SU-DHL-6 (cell line): Measurements from ENCODE around the gene DNM2.

ENCODE experiments used
- H2AFZ ChIP-seq: fragments of 200-600 bp; sonication (generic); 2 replicates; pipeline ENCODE4 v1.6.1; 2014; ENCODE audit warnings: low read depth, mild to moderate bottlenecking, moderate library complexity, mixed read lengths, antibody characterized with exemption, low read length; ENCODE audit not compliant: severe bottlenecking
- H3F3A ChIP-seq: fragments of 200-600 bp; shearing (Covaris generic); 2 replicates; pipeline ENCODE4 v1.6.0; 2016; ENCODE audit warnings: antibody characterized with exemption, mild to moderate bottlenecking; ENCODE audit not compliant: insufficient read depth
- H3K27ac ChIP-seq: fragments of 200-600 bp; sonication (generic); 2 replicates; pipeline ENCODE4 v1.5.1; 2016; ENCODE audit warnings: low read depth, mild to moderate bottlenecking, low read length, moderate library complexity, mixed read lengths
- H3K27me3 ChIP-seq: fragments of 200-600 bp; sonication (generic), shearing (Covaris generic); 2 replicates; pipeline ENCODE4 v1.6.0; 2014; ENCODE audit warnings: mild to moderate bottlenecking, low read length
- H3K36me3 ChIP-seq: fragments of 200-600 bp; sonication (generic); 2 replicates; pipeline ENCODE4 v1.6.1; 2014; ENCODE audit warnings: mild to moderate bottlenecking, low read length, mixed read lengths
- H3K4me2 ChIP-seq: fragments of 300-600, 200-600 bp; shearing (Covaris generic), sonication (generic); 2 replicates; pipeline ENCODE4 v1.6.0; 2014; ENCODE audit warnings: low read length, low read depth, mild to moderate bottlenecking; ENCODE audit not compliant: poor library complexity, severe bottlenecking
- H3K4me3 ChIP-seq: fragments of 200-600 bp; sonication (generic); 2 replicates; pipeline ENCODE4 v1.5.1; 2014; ENCODE audit warnings: antibody characterized with exemption, low read length, mild to moderate bottlenecking, mixed read lengths; ENCODE audit not compliant: insufficient read depth, poor library complexity, severe bottlenecking
- H3K79me2 ChIP-seq: fragments of 200-600 bp; sonication (generic); 2 replicates; pipeline ENCODE4 v1.6.1; 2014; ENCODE audit warnings: mild to moderate bottlenecking, low read length, moderate library complexity; ENCODE audit not compliant: insufficient read depth
- H3K9ac ChIP-seq: fragments of 200-600 bp; sonication (generic); 2 replicates; pipeline ENCODE4 v1.7.0; 2014; ENCODE audit warnings: mild to moderate bottlenecking, low read length
- H3K9me2 ChIP-seq: fragments of 200-600 bp; sonication (generic); replicated peaks from 2 replicates; pipeline ENCODE4 v1.6.1; 2014; ENCODE audit warnings: low read length; ENCODE audit not compliant: insufficient read depth
- H3K9me3 ChIP-seq: fragments of 200-600 bp; sonication (generic); 2 replicates; pipeline ENCODE4 v1.6.1; 2014; ENCODE audit warnings: low read length, mixed read lengths; ENCODE audit not compliant: insufficient read depth
- H4K20me1 ChIP-seq: fragments of 200-600 bp; sonication (generic); 2 replicates; pipeline ENCODE4 v1.6.1; 2014; ENCODE audit warnings: low read depth, mild to moderate bottlenecking, antibody characterized with exemption, low read length, moderate library complexity, mixed read lengths
- CTCF ChIP-seq: fragments of 200-600 bp; sonication (generic); IDR thresholded peaks from one replicate; pipeline ENCODE4 v1.5.1; 2017; ENCODE audit warnings: antibody characterized with exemption, mild to moderate bottlenecking, low read length, moderate library complexity; ENCODE audit not compliant: insufficient read depth, poor library complexity, severe bottlenecking
- EZH2phosphoT487 ChIP-seq: fragments of 200-600 bp; sonication (generic), shearing (Covaris generic); conservative IDR thresholded peaks from 2 replicates; pipeline ENCODE4 v1.6.1; 2018; ENCODE audit warnings: mild to moderate bottlenecking, antibody characterized with exemption, low read length, moderate library complexity, mixed read lengths

The DNM2 gene

GRCh38 chr19:10748927-10749434 is 31.1 kb downstream of the DNM2 start:
- no peak overlapping the region for H3K27ac ChIP-seq
- peaks cover 82% of the 10 kb centered on the region for H3K79me2 ChIP-seq
- no peaks in the 10 kb centered on the region; the same call in 1 of the 2 replicates for H4K20me1 ChIP-seq
- no peak overlapping the region for H3K9ac ChIP-seq
- no peak overlapping the region for H3K4me2 ChIP-seq
- no peak for TF ChIP-seq CTCF
- no peaks in the 10 kb centered on the region for H3K36me3 ChIP-seq
- H3K9me3 ChIP-seq = no peaks in the 10 kb centered on the region
- no peak overlapping the region for H2AFZ ChIP-seq
- no peaks in the 10 kb centered on the region for H3K9me2 ChIP-seq
- H3K27me3 ChIP-seq = no peaks in the 10 kb centered on the region
- H3K4me3 ChIP-seq = no peak overlapping the region
- H3F3A ChIP-seq = 0 out of 2 replicates have a peak, but pooled peaks cover 4% of the 10 kb centered on the region

- Histone ChIP-seq H3F3A (0 out of 2 replicates have a peak, but pooled peaks cover 4% of the 10 kb centered on the region), H4K20me1 (no peaks in the 10 kb centered on the region; the same call in 1 of the 2 replicates)
Observed at GRCh38 chr19:10749435-10750384, 31.8 kb downstream of the DNM2 start.

GRCh38 chr19:10751109-10751953 is 33.5 kb downstream of the DNM2 start:
- no peak overlapping the region for H3K9ac ChIP-seq
- H3K4me2 ChIP-seq = no peak overlapping the region
- H3K9me2 ChIP-seq = no peaks in the 10 kb centered on the region
- peaks cover 75% of the 10 kb centered on the region for H3K79me2 ChIP-seq
- no peaks in the 10 kb centered on the region; the same call in 1 of the 2 replicates for H4K20me1 ChIP-seq
- TF ChIP-seq CTCF (no peak), EZH2phosphoT487 (no peak)
- H2AFZ ChIP-seq = no peak overlapping the region
- H3F3A ChIP-seq = 0 out of 2 replicates have a peak, but pooled peaks cover 4% of the 10 kb centered on the region
- no peaks in the 10 kb centered on the region for H3K9me3 ChIP-seq
- no peak overlapping the region for H3K27ac ChIP-seq
- H3K4me3 ChIP-seq = no peak overlapping the region
- no peaks in the 10 kb centered on the region for H3K36me3 ChIP-seq
- no peaks in the 10 kb centered on the region for H3K27me3 ChIP-seq

More at GRCh38 chr19:10749435-10750384, 31.8 kb downstream of the DNM2 start:
- TF ChIP-seq CTCF (no peak), EZH2phosphoT487 (no peak)
- Histone ChIP-seq H3K4me3 (no peak overlapping the region), H3K79me2 (peaks cover 82% of the 10 kb centered on the region), H3K9me2 (no peaks in the 10 kb centered on the region), H3K4me2 (no peak overlapping the region), H3K36me3 (no peaks in the 10 kb centered on the region), H3K27ac (no peak overlapping the region), H3K9ac (no peak overlapping the region), H3K9me3 (no peaks in the 10 kb centered on the region), H3K27me3 (no peaks in the 10 kb centered on the region), H2AFZ (no peak overlapping the region)
